ENCODE results near the gene MAP1B.

- TF ChIP-seq CTCF (IDR thresholded peaks at IDR 0.05): no peak
- no peak for TF ChIP-seq POLR2AphosphoS5 (IDR thresholded peaks at IDR 0.05)
Observed at GRCh38 chr5:72079288-72079687, 28.0 kb upstream of the MAP1B start.
